ENCODE measurements around the gene AHCYL1. TPM values are rescaled to one million over a fixed set of nuclear protein-coding genes. Genes with fewer than 3 reads are reported as not detected.

AHCYL1 gene
- total RNA-seq, 1 experiment from 2014 or later, result 89.0 TPM

DNA sequence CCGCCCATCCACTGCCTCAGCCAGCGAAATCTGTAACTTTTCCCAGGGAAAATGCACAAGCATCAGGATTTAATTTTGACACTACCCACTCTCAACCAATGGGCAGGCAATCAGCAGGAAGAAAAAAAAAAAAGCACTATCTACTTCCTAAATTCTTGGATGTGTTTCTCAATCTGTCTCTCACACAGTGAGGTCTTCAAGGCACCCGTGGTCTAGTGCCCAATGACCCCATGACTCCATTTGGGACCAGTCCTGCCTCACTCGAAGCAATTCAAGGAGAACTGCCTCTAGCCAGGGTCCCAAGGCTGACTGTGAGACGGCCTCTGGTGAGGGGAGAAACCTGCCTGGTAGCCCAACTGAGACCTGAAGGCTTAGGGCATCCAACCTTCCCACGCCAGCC lies 38.1 kb upstream of the AHCYL1 start:
- Histone ChIP-seq H3K27me3 (ENCODE audit: insufficient read depth, low read length) (no peaks in the 10 kb centered on the region), H4K20me1 (ENCODE audit: control insufficient read depth, insufficient read depth, insufficient read length) (no peaks in the 10 kb centered on the region), H2BK15ac (ENCODE audit: low read depth, low read length) (no peak overlapping the region), H2AFZ (ENCODE audit: low read length) (no peak overlapping the region), H3K4me1 (ENCODE audit: insufficient read depth, low read length) (peaks cover 2% of the 10 kb centered on the region; the same call in 1 of the 2 replicates), H4K5ac (ENCODE audit: insufficient read length, low read depth, low read length) (no peak overlapping the region), H3K23ac (ENCODE audit: insufficient read length, low read depth, low read length) (no peak overlapping the region), H4K91ac (ENCODE audit: insufficient read length, low read depth, low read length) (no peak overlapping the region), H2BK5ac (ENCODE audit: insufficient read length, low read length) (no peak overlapping the region), H3K14ac (ENCODE audit: insufficient read depth, low read length) (no peak overlapping the region), H3K23me2 (ENCODE audit: insufficient read length, low read depth, low read length, poor library complexity, severe bottlenecking) (no peaks in the 10 kb centered on the region), H2BK120ac (ENCODE audit: low read depth, low read length, poor library complexity, severe bottlenecking) (no peak overlapping the region), H3T11ph (ENCODE audit: low read length) (no peak overlapping the region), H2BK12ac (ENCODE audit: insufficient read length, low read depth, low read length) (no peak overlapping the region), H3K4me2 (ENCODE audit: insufficient read depth, insufficient read length, low read length) (no peak overlapping the region), H3K79me1 (ENCODE audit: insufficient read depth, low read depth, low read length, poor library complexity, severe bottlenecking) (no peaks in the 10 kb centered on the region), H3K56ac (ENCODE audit: insufficient read length, low read depth, low read length) (no peak overlapping the region), H3K9me3 (ENCODE audit: control insufficient read depth, low read depth, low read length) (no peaks in the 10 kb centered on the region), H3K18ac (ENCODE audit: insufficient read length, low read depth, low read length) (no peak overlapping the region), H2BK20ac (ENCODE audit: low read depth, low read length, poor library complexity, severe bottlenecking) (no peak overlapping the region), H2AK5ac (ENCODE audit: insufficient read length, low read length) (no peak overlapping the region), H4K8ac (replicated peaks; ENCODE audit: insufficient read length, low read depth, low read length) (no peak overlapping the region), H3K79me2 (ENCODE audit: insufficient read depth, low read length) (no peaks in the 10 kb centered on the region), H3K27ac (ENCODE audit: insufficient read length, low read depth, low read length) (no peak overlapping the region), H3K4ac (ENCODE audit: low read depth, low read length) (no peak overlapping the region), H3K9ac (ENCODE audit: extremely low read depth, insufficient read length, low read length) (no peak overlapping the region)
- no peak for DNase-seq
- no CpG with 5 or more reads among the region's 6 CpGs for WGBS (ENCODE audit: extremely low coverage, insufficient read length, low lambda C conversion rate)
- Mint-ChIP-seq H3K9me3 (no peaks in the 10 kb centered on the region), H3K36me3 (ENCODE audit: insufficient read depth in 1 of 3, low read depth in 3 of 3) (no peaks in the 10 kb centered on the region), H3K4me1 (peaks cover 6 to 7% of the 10 kb centered on the region in 2 experiments), H3K27me3 (ENCODE audit: low read depth) (peaks cover 9% of the 10 kb centered on the region), H3K27ac (peak overlapping the region in 1 of 3 experiments; percentile 28; a peak in 1 of 7 replicates), H3K4me3 (no peak overlapping the region)
- TF ChIP-seq CTCF (conservative IDR thresholded peaks at IDR 0.05), result no peak

Data from H9 (cell line).